Measurements from ENCODE around the gene TMEM86B.
"Not testable (repeated sequence)": the region's sequence is repeated elsewhere in the genome, so short reads cannot be mapped to it uniquely, and the experiment has no call there.

TMEM86B gene

GRCh38 chr19:55220525-55220924, 8.0 kb downstream of the TMEM86B start:
- DNase-seq (ENCODE audit: low read depth in 2 of 2), result no peak

- no peak for DNase-seq (ENCODE audit: low read depth in 2 of 2)
These were observed 11.9 kb downstream of the TMEM86B start for GRCh38 chr19:55216461-55217198.

DNA sequence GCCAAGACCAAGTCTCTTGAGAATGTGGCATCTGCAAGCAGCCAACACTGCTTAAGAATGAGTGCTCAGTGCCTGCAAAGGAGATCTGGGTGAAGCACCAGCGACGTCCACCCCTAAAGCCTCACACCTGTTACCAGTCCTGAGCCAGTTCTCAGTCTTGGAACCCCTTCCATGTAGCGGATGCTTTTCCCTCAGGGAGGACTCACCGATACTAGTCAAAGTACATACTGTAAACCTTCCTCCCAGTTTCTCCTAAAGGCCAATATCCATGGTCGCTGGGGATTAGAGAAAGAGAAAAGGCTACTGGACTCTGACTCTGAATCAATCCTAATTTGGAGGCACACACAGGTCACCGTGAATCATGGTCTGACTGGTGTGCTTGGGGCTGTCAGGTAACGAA, 15.0 kb downstream of the TMEM86B start:
- DNase-seq (ENCODE audit: low read depth in 2 of 2), result no peak

DNA sequence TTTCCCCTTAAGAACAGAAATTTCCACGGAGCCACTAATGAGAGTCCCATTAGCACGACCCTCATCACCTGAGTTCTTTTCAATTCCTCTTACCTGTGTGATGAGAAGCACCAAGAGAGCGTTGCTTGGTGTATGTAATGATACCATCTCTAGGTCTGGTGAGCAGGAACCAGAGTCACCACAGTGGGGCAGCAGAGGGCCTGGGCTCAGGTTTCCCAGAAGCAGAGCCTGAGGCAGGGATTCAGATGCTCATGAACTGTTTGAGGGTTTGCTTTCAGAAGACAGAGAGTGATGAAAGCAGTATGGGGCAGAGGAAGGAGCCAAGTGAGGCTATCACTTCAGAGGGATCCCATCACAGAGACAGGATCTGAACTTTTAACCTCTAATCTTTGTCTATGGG, 16.1 kb downstream of the TMEM86B start:
- no peak for DNase-seq (ENCODE audit: low read depth in 2 of 2)

DNA sequence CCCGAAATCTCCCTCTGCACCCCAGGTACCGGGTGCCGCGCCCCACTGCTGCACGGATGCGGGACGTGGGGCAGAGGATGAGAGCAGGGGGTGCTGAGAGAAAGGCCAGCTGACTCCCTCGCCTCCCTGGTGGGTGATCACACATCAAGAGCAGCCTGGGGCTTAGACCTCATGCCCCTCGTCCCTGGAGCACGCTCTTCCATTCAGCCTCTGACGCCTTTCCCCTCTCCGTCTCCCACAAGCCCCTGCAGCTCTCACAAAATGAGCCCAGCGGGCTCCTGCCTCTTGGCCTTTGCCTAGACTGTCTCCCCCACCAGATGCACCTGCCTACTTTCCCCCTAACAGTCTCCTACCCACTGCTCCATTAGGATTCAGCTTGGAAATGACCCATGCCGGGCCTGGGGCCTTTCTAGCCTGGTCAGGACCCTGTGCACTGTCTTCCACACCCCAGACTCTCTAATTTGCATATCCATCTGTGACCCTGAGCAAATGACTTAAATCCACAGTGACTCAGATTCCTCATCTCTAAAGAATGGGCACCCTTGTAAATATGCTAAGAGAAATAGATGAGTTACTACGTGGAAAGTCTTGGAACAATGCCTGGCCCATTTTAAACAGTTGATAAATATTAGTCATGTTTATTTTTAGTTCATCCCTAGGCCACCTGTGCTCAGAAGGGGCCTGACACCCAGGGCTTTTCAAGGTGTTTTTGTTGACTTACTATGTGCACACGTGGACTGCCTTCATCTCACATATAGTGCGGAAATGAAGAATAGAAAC, 18.7 kb downstream of the TMEM86B start:
- DNase-seq (ENCODE audit: low read depth in 2 of 2), result no peak

- no peak for DNase-seq (ENCODE audit: low read depth in 2 of 2)
These were observed 19.5 kb downstream of the TMEM86B start, which contains the start of gene PTPRH for GRCh38 chr19:55208880-55209692. Gene PTPRH (minus strand): TSS chr19:55209501. CDS start chr19:55209433, 68 bp downstream.

DNA sequence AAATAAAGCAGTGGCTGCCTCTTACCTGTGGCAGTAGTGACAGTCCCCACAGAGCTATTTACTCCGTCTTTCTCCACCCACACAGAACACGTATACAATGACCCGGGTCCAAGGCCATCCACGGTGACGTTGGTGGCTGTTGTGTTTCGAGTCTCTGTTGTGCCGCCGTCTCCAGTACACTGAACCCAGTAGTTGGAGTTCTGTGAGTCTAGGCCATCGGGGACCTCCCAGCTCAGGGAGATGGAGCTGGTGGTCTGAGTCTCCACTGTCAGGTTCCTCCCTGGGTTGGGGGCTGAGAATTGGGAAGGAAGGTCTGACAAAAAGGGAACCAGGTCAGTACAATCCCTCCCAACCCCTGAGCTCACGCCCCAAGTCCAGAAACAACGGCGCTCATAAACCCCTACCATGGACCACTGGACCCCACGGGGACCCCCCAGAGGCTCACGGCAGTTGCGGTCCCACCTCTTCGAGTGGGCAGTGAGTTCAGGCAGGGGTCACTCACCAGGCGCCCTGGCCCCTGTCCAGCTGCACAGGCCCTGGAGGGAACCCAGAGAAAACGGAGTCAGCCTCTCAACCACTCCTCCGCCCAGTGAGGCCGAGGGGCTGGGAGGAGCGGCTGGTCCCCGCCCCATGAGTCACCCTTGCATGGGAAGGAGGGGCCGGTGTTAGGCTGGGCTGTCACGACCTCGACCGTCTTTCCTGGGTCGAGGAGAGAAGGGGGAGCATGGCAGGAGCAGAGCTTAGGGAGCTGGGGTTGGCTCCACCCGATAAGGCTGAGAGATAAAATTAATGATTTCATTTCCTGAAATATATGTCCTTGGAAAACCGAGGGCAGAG, 21.7 kb downstream of the TMEM86B start:
- DNase-seq (ENCODE audit: low read depth in 2 of 2), result no peak

- not testable (repeated sequence) for DNase-seq (ENCODE audit: low read depth in 2 of 2)
These were observed 26.4 kb downstream of the TMEM86B start for GRCh38 chr19:55202199-55202598.

- DNase-seq (ENCODE audit: low read depth in 2 of 2), result no peak
These were observed 28.9 kb downstream of the TMEM86B start for GRCh38 chr19:55199620-55200204.

- DNase-seq (ENCODE audit: low read depth in 2 of 2), result no peak
These were observed 29.9 kb downstream of the TMEM86B start for GRCh38 chr19:55198651-55199050.

DNA sequence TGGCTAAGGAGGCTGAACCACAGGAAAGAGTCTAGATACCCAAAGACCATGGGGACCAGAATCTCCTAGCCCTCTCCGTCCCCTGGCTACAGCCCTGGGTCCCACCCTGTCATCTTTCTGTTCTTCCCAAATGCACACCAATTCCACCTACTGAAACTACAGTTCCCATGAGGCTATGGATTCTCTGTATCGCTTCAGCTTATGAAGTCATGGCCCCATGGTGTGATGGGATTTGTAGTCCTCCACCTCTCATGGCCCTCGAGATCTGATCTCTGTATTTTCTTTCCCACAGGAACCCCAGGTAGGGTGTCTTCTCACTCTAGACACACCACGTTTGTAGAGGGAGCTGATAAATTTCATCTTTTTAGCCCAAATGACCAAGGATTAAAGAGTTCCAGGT, 31.0 kb downstream of the TMEM86B start:
- no peak for DNase-seq (ENCODE audit: low read depth in 2 of 2)

- DNase-seq (ENCODE audit: low read depth in 2 of 2), result no peak
These were observed 31.8 kb downstream of the TMEM86B start for GRCh38 chr19:55196803-55197202.

DNA sequence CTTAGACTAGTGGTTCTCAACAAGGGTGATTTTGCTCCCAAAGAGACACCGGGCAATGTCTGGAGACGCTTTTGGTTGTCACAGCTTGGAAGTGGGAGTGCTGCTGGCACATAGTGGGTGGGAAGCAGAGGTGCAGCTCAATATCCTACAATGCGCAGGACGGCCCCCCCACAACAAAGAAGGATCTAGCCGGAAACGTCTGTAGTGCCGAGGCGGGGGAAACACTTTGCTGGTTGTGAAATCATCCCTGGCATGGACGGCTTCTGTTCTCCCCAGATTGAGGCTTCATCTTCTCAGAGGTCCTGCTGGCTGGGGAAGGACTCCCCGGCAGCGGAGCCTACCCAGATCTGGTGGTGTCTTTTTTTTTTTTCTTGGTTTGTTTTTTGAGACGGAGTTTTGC, 35.1 kb downstream of the TMEM86B start:
- DNase-seq (ENCODE audit: low read depth in 2 of 2), result no peak

DNA sequence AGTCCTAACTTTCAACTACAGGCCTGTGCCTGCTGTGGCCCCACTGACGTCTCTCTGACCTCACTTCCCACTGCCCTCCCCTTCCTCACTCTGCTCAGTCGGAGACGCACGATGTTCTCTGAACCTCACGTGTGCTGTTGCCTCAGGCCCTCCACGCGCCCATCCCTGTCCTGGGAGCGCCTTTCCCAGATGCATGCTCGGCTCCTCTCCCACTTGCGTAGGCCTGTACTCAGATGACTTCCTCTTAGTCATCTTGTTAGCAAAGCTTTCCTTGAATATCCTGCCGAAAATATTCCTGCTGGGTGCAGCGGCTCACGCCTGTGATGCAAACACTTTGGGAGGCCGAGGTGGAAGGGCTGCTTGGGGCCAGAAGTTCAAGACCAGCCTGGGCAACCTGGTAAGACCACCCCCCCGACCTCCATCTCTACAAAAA, 39.1 kb downstream of the TMEM86B start:
- DNase-seq (ENCODE audit: low read depth in 2 of 2), result no peak

DNA sequence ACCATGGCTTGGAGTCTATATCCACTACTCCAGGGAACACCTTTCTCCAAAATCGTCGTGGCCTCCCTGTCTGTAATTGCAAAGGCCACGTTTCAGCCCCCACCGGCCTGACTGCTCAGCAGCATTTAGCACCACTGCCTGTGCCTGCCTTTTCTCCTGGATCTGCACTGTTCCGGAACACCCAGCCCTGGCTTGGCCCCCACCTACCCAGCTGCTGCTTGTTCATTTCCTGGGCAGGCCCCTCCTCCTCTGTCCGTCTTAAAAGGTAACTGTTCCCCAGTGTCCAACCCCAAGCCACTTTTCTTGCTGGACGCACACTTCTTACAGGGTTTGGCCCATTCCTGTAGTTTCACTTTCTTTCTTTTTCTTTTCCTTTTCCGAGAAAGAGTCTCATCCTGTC, 39.9 kb downstream of the TMEM86B start:
- DNase-seq (ENCODE audit: low read depth in 2 of 2), result no peak

- no peak for DNase-seq (ENCODE audit: low read depth in 2 of 2)
These were observed 42.5 kb downstream of the TMEM86B start for GRCh38 chr19:55186080-55186479.

- no peak for DNase-seq (ENCODE audit: low read depth in 2 of 2)
These were observed 46.8 kb downstream of the TMEM86B start for GRCh38 chr19:55181740-55182139.

DNA sequence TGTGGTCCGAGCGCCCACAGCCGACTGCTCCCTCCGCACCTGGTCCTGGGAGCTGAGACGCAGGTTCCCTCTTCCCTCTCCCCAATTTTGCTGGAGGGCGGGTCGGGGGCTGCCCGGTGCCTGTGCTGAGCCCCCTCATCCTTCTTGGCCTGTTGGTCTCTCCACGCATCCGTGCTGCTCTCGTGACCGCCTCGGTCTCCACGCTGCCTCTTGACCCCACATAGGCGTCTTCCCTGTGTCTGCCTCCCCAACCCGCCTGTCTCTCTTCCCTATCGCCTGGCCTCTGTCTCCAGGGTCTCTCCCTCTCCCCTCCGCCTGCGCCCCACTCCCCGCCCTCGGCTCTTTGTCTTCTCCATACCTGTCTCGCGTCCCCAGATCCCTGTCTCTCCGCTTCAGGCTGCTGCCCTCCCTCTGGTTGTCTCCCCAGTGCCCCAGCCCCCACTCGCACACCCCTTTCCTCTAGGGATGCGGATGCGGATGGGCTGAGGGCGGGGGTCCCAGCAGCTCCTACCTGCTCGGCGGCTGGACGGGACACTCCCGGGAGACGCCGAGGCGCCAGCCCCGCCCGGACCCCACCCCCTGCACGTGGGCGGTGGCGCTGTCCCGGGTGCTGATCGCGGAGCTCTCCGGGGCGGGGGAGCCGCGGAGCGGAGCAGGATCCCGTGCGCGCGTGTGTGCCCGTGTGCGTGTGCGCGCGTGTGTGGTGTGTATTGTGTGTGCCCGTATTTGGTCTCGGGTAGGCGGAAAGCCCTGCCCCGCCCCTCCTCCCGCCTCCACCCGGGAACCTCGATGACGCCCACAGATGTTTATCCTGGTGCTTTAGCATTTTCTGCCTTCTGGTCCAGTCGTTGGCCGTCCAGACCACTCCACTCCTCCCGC, 48.7 kb downstream of the TMEM86B start, which contains the start of gene SYT5:
TSS of gene SYT5 (minus strand) at position 684 of the 879 bp plus-strand sequence. CDS start 1,248 bp downstream, outside the sequence.
- peak; percentile 18 to 33 for DNase-seq (ENCODE audit: low read depth in 2 of 2)

DNA sequence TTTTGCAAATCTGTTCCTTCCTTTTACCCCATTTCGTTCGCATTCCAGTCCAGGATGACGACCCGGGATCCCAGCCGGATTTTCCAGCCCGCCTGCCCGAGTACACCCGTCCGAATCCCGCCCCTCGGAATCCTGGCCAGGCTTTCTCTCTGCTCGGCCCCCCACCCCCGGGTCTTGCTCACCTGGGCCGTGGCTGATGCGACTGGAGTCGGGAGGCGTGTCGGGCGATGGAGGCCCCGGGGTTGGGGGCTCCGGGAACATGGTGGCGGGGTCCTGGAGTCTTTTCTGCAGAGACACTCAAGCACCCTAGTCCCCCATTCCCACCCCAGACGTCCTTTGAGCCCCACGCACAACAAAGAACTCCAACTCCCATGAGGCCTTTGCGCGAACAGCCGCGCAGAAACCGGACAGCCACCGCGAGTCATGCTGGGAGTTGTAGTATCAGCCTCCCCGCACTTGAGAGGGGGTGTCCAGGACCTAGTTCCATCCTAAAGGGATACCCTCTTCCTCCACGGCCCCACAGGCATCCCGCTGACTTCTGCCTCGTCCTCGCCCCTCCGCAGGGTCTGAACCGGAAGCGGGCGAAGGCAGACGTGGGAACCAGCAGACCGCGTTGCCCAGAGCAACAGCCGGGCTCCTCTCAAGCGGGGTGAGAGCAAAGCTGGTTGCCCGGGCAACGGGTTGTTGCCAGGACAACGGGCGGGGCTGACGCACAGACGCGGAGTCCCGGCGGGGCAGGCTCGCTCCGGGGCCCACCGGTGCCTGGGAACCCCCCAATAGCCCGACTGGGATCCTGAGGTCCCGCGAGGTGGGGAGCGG, 49.6 kb downstream of the TMEM86B start:
- peak; percentile 87 to 90 for DNase-seq (ENCODE audit: low read depth in 2 of 2)
